Cortex of kidney (tissue), 1 donor: ENCODE data around the gene MVP.
A peak's percentile ranks its signal among the peaks of the same experiment; 100 is the strongest.
"Not testable (repeated sequence)": the region's sequence is repeated elsewhere in the genome, so short reads cannot be mapped to it uniquely, and the experiment has no call there.

ENCODE experiments used
- DNase-seq: peaks from one replicate; lab custom pipeline; 2025; lab: John Stamatoyannopoulos, UW

MVP gene

DNA sequence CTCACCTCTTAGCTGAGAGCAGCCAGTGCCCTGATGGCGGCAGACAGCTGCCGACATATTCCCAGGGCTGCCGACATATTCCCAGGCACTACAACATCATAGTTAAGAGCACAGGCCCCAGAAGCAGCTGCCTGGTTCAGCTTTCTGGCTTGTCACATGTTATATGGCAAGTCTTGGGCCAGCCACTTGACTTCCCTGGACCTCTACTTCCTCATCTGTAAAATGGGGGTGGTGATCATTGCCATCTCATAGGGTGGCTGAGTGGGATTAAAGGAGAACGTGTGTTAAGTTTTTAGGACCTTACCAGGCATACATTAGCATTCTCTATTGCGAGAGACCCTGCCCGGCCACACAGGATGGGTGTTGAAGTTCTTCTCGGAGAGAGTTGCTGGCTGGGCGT lies 23.7 kb downstream of the MVP start:
- DNase-seq, result no peak

DNA sequence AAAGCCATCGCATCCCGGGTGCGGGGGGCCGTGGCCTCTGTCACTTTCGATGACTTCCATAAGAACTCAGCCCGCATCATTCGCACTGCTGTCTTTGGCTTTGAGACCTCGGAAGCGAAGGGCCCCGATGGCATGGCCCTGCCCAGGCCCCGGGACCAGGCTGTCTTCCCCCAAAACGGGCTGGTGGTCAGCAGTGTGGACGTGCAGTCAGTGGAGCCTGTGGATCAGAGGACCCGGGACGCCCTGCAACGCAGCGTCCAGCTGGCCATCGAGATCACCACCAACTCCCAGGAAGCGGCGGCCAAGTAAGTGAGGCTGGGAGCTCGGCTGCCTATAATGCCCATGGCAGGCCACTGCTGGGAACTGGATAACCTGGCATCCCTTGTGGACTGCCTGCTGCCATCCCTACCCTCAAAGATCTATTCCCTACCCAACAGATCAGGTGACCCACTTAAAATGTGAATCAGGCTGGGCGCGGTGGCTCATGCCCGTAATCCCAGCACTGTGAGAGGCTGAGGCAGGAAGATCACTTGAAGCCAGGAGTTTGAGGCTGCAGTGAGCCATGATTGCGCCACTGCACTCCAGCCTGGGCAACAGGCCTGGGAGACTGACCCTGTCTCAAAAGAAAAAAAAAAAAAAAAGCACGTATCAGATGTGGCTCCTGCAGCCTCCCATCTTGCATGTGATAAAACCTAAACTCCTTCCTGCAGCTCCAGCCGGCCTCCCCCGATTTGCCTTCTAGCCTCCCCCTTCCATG lies 24.5 kb downstream of the MVP start:
- DNase-seq, result no peak

GRCh38 chr16:29845656-29846055 lies 25.4 kb downstream of the MVP start:
- no peak for DNase-seq

GRCh38 chr16:29848420-29849297 lies 28.4 kb downstream of the MVP start:
- DNase-seq, result no peak

DNA sequence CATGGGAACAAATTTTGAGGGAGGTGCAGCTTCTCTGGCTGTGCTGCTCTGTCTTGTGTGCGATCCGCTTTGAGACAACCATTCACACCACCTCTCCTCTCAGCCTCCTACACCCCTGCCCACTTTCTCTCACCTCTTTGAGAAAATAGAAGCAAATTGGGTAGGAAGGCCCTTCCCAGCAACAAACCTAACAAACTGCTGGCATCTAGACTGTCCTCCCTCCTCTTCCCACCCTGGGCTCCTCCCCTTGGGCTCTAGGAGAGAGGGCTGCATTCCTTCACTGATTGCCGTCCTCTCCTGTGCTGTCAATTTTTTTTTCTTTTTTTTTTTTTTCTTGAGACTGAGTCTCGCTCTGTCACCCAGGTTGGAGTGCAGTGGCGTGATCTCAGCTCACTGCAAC lies 29.2 kb downstream of the MVP start:
- no peak for DNase-seq

- DNase-seq, result no peak
Measured at GRCh38 chr16:29850998-29851397, 30.7 kb downstream of the MVP start.

- DNase-seq, result no peak
Measured at GRCh38 chr16:29852654-29853053, 32.4 kb downstream of the MVP start.

- DNase-seq, result no peak
Measured at GRCh38 chr16:29854520-29855100, 34.3 kb downstream of the MVP start.

- DNase-seq, result no peak
Measured at GRCh38 chr16:29857133-29857760, 37.0 kb downstream of the MVP start.

- no peak for DNase-seq
Measured at GRCh38 chr16:29858149-29858849, 38.0 kb downstream of the MVP start.

DNA sequence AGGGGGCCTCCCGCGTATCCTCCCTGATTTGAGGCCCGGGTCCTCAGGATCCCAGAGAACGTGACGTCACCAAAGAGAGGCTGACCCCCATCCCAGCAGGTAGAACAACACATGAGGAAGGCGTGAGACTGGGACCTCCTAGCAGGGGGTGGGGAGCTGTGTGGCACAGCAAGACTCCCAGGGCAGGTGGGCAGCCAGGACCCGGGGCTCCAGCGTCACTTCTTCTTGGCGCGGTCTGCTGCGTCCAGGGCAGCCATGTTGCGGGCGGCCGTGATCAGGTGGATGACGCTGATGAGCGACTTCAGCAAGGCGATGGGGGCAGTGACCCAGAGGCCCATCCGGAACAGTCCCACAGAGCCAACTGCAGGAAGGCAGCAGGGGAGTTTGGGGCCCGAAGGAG lies 38.7 kb downstream of the MVP start:
- DNase-seq, result no peak

- no peak for DNase-seq
Measured at GRCh38 chr16:29860218-29860617, 40.0 kb downstream of the MVP start.

DNA sequence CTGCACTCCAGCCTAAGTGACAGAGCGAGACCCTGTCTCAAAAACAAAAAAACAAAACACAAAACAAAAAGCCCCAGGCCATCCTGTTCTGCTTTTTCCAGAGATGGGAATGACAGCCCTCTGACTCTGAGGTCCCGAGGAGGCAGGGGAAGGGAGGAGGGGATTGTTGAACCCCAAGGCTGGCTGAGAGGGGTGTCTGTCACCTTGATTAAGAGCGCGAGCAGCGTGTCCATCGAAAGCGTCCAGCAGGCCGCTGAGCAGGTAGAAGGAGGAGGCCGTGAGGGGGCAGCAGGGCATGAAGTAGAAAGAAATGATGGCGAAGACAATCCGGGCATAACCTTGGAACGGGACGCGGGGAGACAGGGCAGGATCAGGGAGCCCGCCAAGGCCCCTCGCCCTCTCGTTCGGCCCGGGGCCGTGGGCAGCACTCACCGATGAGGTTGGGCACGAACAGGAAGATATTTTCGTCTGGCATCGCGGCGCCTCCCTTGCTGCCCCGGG lies 42.2 kb downstream of the MVP start:
- DNase-seq, result no peak

- peak; percentile 64 for DNase-seq
Measured at GRCh38 chr16:29862884-29863668, 42.8 kb downstream of the MVP start, which contains the start of gene CDIPT. Gene CDIPT (minus strand): TSS chr16:29863226. CDS start chr16:29862857, 369 bp downstream.

DNA sequence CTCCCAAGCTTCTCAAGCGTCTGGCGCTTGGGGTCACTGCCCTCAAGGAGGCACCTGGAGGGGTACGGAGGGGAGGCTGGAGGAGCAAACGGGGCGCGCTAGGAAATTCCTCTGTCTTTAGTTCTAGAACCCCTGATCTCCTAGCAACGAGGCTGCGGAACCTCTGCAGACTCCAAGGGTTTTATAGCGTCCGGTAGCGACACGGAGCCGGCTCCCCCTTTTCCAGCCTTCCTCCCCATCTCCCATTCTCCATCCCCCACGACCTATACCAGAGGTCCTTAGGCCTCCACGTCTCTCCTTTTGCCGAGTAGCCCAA lies 43.4 kb downstream of the MVP start:
- no peak for DNase-seq

DNA sequence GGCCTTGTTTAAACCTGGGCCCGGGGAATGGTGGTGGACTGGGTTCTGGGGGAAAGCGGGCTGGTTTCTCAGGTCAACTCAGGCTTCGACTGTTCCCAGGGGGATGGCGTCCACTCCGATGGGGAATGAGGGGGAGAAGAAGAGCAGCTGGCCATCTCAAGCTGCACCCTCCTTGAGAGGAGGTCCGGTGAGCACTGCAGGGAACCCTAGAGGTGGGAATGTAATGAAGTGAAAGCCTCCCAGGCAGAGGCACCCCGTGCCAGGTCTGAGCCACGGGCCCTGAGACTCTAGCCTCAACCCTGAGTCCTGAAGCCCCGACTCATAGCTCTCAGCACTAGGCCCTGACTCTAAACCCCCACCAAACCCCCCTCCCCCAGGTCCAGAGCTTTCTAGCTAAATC lies 43.9 kb downstream of the MVP start:
- DNase-seq, result no peak

DNA sequence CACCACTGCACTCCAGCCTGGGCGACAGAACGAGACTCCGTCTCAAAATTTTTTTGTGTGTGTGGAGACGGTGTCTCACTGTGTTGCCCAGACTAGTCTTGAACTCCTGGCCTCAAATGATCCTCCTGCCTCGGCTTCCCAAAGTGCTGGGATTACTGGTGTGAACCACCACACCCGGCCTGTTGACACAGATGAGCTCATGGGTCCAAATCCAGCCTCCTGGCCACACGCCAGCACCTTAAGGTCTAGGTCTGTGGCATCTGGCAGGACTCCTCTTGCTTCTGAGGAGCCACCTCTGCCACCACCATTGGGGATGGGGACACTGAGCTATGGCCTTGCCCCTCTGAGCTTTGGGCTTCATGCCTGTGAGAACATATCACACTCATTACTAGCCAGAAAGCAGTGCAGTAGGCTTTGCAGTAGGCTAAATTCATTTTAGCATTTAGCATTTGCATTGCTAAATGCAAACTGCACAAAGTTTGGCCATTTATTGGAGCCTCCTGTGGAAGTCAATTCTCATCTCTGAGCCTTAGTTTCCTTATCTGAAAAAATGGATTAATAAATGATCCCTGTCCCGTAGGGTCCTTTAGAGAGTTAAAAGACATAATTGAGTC lies 48.2 kb downstream of the MVP start:
- DNase-seq, result no peak

- DNase-seq, result not testable (repeated sequence)
Measured at GRCh38 chr16:29869067-29869466, 48.8 kb downstream of the MVP start.

DNA sequence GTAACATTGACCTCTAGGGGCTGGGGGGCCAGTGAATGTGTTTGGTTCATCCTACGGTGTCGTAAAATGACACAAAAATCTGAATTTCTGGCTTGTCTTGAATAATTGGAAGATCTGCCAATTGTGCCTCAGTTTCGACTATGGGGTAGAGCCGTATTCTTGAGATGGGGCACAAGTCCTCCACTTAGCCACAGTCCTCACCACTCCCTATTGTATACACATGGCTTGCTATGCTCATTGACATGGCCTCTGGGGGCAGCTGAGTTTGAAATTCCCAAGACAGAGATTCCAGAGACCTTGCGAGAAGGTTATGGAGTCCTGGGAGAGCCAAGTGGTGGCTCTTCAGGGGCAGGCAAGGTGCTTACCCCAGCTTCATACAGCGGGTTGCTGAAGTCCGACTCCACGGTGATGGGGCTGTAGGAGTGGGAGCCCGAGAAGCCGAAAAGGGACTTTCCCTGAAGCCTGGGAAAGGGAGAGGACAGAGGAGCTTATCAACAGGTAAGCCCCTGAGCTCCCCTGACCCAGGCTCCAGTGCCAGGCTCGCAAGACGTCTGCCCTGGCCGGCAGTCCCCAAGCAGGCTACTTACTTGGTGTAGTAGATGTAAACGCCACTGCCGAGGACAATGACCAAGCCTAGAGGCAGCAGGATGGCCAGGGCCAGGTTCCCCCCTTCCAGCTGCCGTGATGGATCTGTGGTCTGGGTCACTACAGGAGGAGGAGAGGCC lies 51.7 kb downstream of the MVP start:
- no peak for DNase-seq

- DNase-seq, result no peak
Measured at GRCh38 chr16:29873319-29873718, 53.1 kb downstream of the MVP start.
